A549 (cell line): ENCODE measurements around the gene POLR2B. TPM values are rescaled to one million over a fixed set of nuclear protein-coding genes. Genes with fewer than 3 reads are reported as not detected.

Experiments used
- ATAC-seq, 2 experiments: fragments of 200-7000 bp in 1 of 2; fragments of >200 bp in 1 of 2; cut with Nextera tagmentation in 1 of 2; cut with Tn5 transposase in 1 of 2; 3 replicates each; pipeline versions ENCODE4 v1.8.0 to v1.9.1; 2018 to 2020; ENCODE audit warnings: mild to moderate bottlenecking in 1 of 2, moderate library complexity in 1 of 2
- CTCF ChIA-PET: fragments of 300-600 bp; sonication (Branson Sonifier 250); formaldehyde crosslinking; extraction: SDS; loops from one replicate; lab custom pipeline; 2021; ENCODE audit warnings: antibody characterized with exemption, inconsistent platforms; lab: Yijun Ruan, JAX
- POLR2A ChIA-PET: fragments of 350-600 bp; formaldehyde crosslinking; extraction: SDS; loops from one replicate; lab custom pipeline; 2021; ENCODE audit warnings: antibody characterized with exemption, inconsistent platforms; lab: Yijun Ruan, JAX
- DNase-seq, 2 experiments: peaks; one replicate each; pipeline versions ENCODE4 v3.0.0 to v3.0.0-alpha.2; 2011 to 2016; ENCODE audit warnings: low read depth in 1 of 2, low spot score in 1 of 2
- FAIRE-seq: peaks from 2 replicates; lab custom pipeline; 2011; peaks lifted over from hg19 to GRCh38; lab: Jason Lieb, UNC
- H3K27ac ChIP-seq, 2 experiments: fragments of >200 bp; sonication (Bioruptor Twin); formaldehyde crosslinking; 3 replicates each; pipeline ENCODE4 v1.5.1; 2016 to 2017
- H3K4me1 ChIP-seq: fragments of >200 bp; sonication (Bioruptor Twin); formaldehyde crosslinking; 3 replicates; pipeline ENCODE4 v1.6.1; 2016
- H3K4me2 ChIP-seq: fragments of >200 bp; sonication (Bioruptor Twin); formaldehyde crosslinking; 3 replicates; pipeline ENCODE4 v1.6.1; 2016
- H3K4me3 ChIP-seq: fragments of >200 bp; sonication (Bioruptor Twin); formaldehyde crosslinking; 3 replicates; pipeline ENCODE4 v1.5.1; 2016
- H3K9me3 ChIP-seq: fragments of >200 bp; sonication (Bioruptor Twin); formaldehyde crosslinking; 3 replicates; pipeline ENCODE4 v1.6.1; 2016
- EP300 ChIP-seq, 2 experiments: fragments of >200 bp; sonication (Bioruptor Twin); formaldehyde crosslinking; IDR thresholded peaks; 2 replicates in 1 of 2; 3 replicates in 1 of 2; pipeline ENCODE4 v1.6.1; 2016 to 2017
- FOSL2 ChIP-seq, 2 experiments: fragments of 450-650 bp in 1 of 2; fragments of >200 bp in 1 of 2; sonication (Bioruptor Twin) in 1 of 2; formaldehyde crosslinking; IDR thresholded peaks; 2 replicates each; pipeline versions ENCODE4 v1.5.0 to v1.6.1; 2016 to 2020; ENCODE audit warnings: mild to moderate bottlenecking in 1 of 2, moderate library complexity in 1 of 2
- GATA3 ChIP-seq: IDR thresholded peaks from 2 replicates; pipeline ENCODE4 v1.6.1; 2012; ENCODE audit warnings: borderline replicate concordance
- HOXA7 ChIP-seq: fragments of 250-450 bp; sonication (Bioruptor Pico); IDR thresholded peaks from 2 replicates; pipeline ENCODE4 v1.5.0; 2020; ENCODE audit warnings: mild to moderate bottlenecking, moderate library complexity
- HOXB13 ChIP-seq: fragments of 250-450 bp; sonication (Bioruptor Pico); IDR thresholded peaks from 2 replicates; pipeline ENCODE4 v1.5.0; 2020; ENCODE audit warnings: low read depth, mild to moderate bottlenecking, moderate library complexity
- HOXB5 ChIP-seq: fragments of 250-450 bp; sonication (Bioruptor Pico); IDR thresholded peaks from 2 replicates; pipeline ENCODE4 v1.5.0; 2020; ENCODE audit warnings: mild to moderate bottlenecking, moderate library complexity
- JUNB ChIP-seq: fragments of >200 bp; sonication (Bioruptor Twin); formaldehyde crosslinking; IDR thresholded peaks from 2 replicates; pipeline ENCODE4 v1.6.1; 2016
- KDM1A ChIP-seq: fragments of 200-600 bp; sonication (generic); IDR thresholded peaks from 2 replicates; pipeline ENCODE4 v1.6.1; 2016; ENCODE audit warnings: low read depth, mild to moderate bottlenecking
- MAFK ChIP-seq: fragments of 450-650 bp; IDR thresholded peaks from 2 replicates; pipeline ENCODE4 v1.6.1; 2014; ENCODE audit not compliant: partially characterized antibody
- MAX ChIP-seq: IDR thresholded peaks from 2 replicates; pipeline ENCODE4 v1.6.1; 2012
- NFE2L2 ChIP-seq: fragments of 150-350 bp; conservative IDR thresholded peaks from 2 replicates; pipeline ENCODE4 v1.6.1; 2014; ENCODE audit warnings: low read length
- PBX3 ChIP-seq: IDR thresholded peaks from 2 replicates; pipeline ENCODE4 v1.6.1; 2012
- POLR2AphosphoS2 ChIP-seq: conservative IDR thresholded peaks from 2 replicates; pipeline ENCODE4 v1.6.1; 2012; ENCODE audit warnings: low read length, improper control_type of control experiment, inconsistent platforms
- RCOR1 ChIP-seq: fragments of 150-350 bp; IDR thresholded peaks from 2 replicates; pipeline ENCODE4 v1.6.1; 2014; ENCODE audit warnings: antibody characterized with exemption, low read length, low read depth
- RFX5 ChIP-seq: fragments of 450-650 bp; IDR thresholded peaks from 2 replicates; pipeline ENCODE4 v1.7.1; 2014; ENCODE audit warnings: antibody characterized with exemption, mild to moderate bottlenecking, moderate library complexity
- USF2 ChIP-seq: fragments of 450-650 bp; IDR thresholded peaks from 2 replicates; pipeline ENCODE4 v1.6.1; 2014; ENCODE audit warnings: antibody characterized with exemption
- ZNF302 ChIP-seq: fragments of 250-450 bp; sonication (Bioruptor Pico); IDR thresholded peaks from 2 replicates; pipeline ENCODE4 v1.9.0; 2021; ENCODE audit warnings: inconsistent platforms, mild to moderate bottlenecking, moderate library complexity
- WGBS: methylation state at CpG from one replicate; pipeline ENCODE4 v1.1.6; 2017; ENCODE audit errors: missing lambda C conversion rate; 5-methylcytosine and 5-hydroxymethylcytosine counted together
- polyA plus RNA-seq, 4 experiments: library from polyadenylated mRNA; depleted of rRNA in 3 of 4; stranded (reverse); fragments of >200 nt; fragmentation: RNase III in 1 of 4; extraction: RNeasy Plus Mini Kit Qiagen cat#74134 plus additional on column Dnase treatment in 1 of 4; gene quantifications; 2 replicates in 3 of 4; 3 replicates in 1 of 4; pipeline ENCODE4 v1.2.3, GENCODE V29; 2011 to 2017
- small RNA-seq, 6 experiments: library from RNA; depleted of rRNA; stranded (forward); fragments of <200 nt; gene quantifications; one replicate each; pipeline ENCODE3, GENCODE V24; 2012
- TF ChIP-seq, protein P1 (sequence below): fragments of >200 bp; sonication (Bioruptor Twin); formaldehyde crosslinking; IDR thresholded peaks from 3 replicates; pipeline ENCODE4 v1.6.1; 2016

POLR2B gene
- polyA plus RNA-seq, 2 of the 4 experiments (the other 2 are of a cell fraction), result 82.2 to 138 TPM

DNA sequence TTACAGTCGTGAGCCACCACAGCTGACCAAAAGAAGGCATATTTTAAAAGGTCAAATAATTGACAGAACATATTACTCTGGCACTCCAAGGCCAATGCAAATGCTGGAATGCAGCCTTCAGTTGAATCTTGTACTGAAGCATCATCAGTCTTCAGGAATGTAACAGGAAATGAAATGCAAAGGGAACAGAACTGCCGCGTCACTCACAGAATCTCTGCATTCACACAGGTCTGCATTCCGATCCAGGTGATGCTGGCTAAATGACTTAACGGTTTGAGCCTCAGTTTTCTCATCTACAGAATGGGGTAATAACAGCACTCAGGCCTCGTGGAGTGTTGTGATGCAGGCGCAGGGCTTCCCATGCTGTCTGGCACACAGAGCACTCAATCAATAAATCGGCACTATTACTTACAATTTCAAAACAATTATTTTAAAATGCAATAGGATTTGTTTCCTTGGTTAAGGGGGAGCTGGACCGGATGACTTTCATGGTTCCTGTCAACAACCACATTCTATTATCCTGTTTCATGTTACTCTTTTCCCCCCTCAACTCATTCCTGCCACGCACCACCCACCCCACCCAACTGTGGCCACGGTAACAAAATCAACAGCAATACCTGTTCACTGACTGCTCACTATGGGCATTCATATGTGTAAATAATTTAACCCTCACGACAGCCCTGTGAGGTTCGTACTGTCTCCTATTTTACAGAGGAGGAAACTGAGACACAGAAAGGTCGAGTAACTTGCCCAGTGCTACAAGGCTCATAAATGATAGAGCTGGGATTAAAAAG, 99.1 kb downstream of the POLR2B start:
- no peak for FAIRE-seq
- ChIA-PET CTCF (interaction anchor here (1.2 to 1.4 kb wide), 2 partner anchors 12 to 20 kb away, joined by 4 to 8 read pairs; no protein-coding TSS in a partner anchor), POLR2A (interaction anchor here (0.6 to 1.3 kb wide), 2 partner anchors 12 to 38 kb away, joined by 4 to 6 read pairs; no protein-coding TSS in a partner anchor)
- peak overlapping the region; percentile 23; the same call in 1 of the 3 replicates for H3K4me3 ChIP-seq
- TF ChIP-seq HOXB13 (CRISPR knock-in tag) (no peak), ZNF302 (CRISPR knock-in tag) (no peak), MAFK (peak; percentile 84), GATA3 (peak; percentile 54; the same call in 1 of the 2 replicates), NFE2L2 (peak; percentile 66), MAX (peak; percentile 28; the same call in 1 of the 2 replicates), FOSL2 (IDR thresholded peaks at IDR 0.05) (no peak), FOSL2 (CRISPR knock-in tag; IDR thresholded peaks at IDR 0.05) (peak; percentile 55; the same call in 1 of the 2 replicates), POLR2AphosphoS2 (no peak), RFX5 (no peak), EP300 (IDR thresholded peaks at IDR 0.05) (peak in 1 of 2 experiments; percentile 40; a peak in 1 of 5 replicates), PBX3 (no peak), RCOR1 (0 out of 2 replicates have a peak, but pooled peaks have one; percentile 49), KDM1A (peak; percentile 81; the same call in 1 of the 2 replicates)
- TF ChIP-seq, all 56 proteins: peak for 8
- WGBS, result 35% methylated on average over 14 of the region's 14 CpGs
- DNase-seq (peak in 1 of 2 experiments; percentile 86), ATAC-seq (peak; percentile 33 to 48; a peak in 3 of 6 replicates)
- peak overlapping the region; percentile 83 to 92 for H3K27ac ChIP-seq
- H3K9me3 ChIP-seq, result no peaks in the 10 kb centered on the region
- peaks cover 90% of the 10 kb centered on the region for H3K4me1 ChIP-seq
- H3K4me2 ChIP-seq, result peak overlapping the region; percentile 81

DNA sequence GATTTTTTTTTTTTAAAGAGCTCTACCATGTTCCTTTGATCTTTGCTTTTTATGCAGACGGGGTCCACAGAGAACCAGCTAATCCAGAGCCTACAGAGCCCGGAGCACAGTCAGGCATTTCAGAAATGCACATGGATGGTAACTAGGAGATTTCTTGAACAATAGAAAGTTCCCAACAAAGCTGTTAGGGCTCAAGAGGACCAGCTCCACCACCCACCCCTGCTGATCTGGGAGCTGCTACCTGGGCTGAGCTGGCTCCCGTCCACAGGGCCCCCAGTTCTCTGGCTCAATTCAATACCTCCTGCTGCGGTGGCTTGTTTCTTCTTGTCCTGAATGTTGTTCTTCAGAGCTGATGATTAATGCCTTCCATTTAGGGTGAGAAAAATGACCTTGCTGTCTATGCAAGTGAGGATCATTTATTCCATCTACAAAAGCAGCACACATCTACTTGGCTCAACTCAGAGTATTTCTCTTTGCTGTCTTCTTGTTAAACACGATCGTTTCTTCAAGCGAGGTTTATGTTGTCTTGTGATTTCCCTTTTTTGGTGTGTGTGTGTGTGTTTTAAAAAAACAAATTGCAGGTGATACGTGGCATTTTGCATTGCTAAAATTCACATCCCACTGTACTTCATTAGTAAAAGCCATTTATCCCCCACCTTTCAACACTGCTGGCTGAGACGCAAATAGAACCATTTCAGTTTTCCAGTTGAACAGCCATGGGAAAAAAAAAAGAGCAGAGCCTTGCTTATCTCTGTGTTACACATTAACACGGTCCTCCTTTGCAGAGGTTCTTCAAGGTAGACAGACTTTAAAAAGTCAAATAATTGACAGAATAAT, 100.2 kb downstream of the POLR2B start:
- FAIRE-seq, result no peak
- TF ChIP-seq USF2 (no peak), HOXA7 (0 out of 2 replicates have a peak, but pooled peaks have one; percentile 29), HOXB5 (CRISPR knock-in tag) (peak; percentile 18; the same call in 1 of the 2 replicates), JUNB (no peak)
- TF ChIP-seq, protein P1, sequence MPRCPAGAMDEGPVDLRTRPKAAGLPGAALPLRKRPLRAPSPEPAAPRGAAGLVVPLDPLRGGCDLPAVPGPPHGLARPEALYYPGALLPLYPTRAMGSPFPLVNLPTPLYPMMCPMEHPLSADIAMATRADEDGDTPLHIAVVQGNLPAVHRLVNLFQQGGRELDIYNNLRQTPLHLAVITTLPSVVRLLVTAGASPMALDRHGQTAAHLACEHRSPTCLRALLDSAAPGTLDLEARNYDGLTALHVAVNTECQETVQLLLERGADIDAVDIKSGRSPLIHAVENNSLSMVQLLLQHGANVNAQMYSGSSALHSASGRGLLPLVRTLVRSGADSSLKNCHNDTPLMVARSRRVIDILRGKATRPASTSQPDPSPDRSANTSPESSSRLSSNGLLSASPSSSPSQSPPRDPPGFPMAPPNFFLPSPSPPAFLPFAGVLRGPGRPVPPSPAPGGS, result no peak
- ChIA-PET POLR2A (interaction anchor here (0.6 to 1.3 kb wide), 4 partner anchors 10 to 176 kb away, joined by 3 to 9 read pairs (median 4); no protein-coding TSS in a partner anchor), CTCF (interaction anchor here (1.4 kb wide), 1 partner anchor 14 kb away, joined by 8 read pairs; no protein-coding TSS in a partner anchor)
- no peaks in the 10 kb centered on the region for H3K9me3 ChIP-seq
- ATAC-seq, result peak; percentile 41 to 49
- peak overlapping the region; percentile 23; the same call in 1 of the 3 replicates for H3K4me3 ChIP-seq
- peak overlapping the region; percentile 81 for H3K4me2 ChIP-seq
- H3K4me1 ChIP-seq, result peaks cover 98% of the 10 kb centered on the region
- DNase-seq, result peak in 1 of 2 experiments; percentile 55
- whole genome bisulfite sequencing, result 3% methylated on average over 10 of the region's 10 CpGs
- H3K27ac ChIP-seq, result peak overlapping the region; percentile 83 to 92

Small RNA genes within 50 kb of the gene (small RNA-seq; reads per million reads assigned to genes)
- 0 reads per million in 6 experiments for gene RNU6-998P

Other genes with a start within 250 kb of the POLR2B start
- not detected in 2 replicates for gene SPINK2, start 157.2 kb upstream of the POLR2B start, polyA plus RNA-seq (2011; rRNA removed)
- not detected in 3 replicates for gene SPINK2, start 157.2 kb upstream of the POLR2B start, polyA plus RNA-seq (2017; fragmentation: RNase III; extraction: RNeasy Plus Mini Kit Qiagen cat#74134 plus additional on column Dnase treatment)
- 18.4 and 18.6 TPM in 2 replicates for gene REST, start 71.0 kb upstream of the POLR2B start, polyA plus RNA-seq (2011; rRNA removed)
- 7.4 to 8.8 TPM (median 8.2 TPM) in 3 replicates for gene REST, start 71.0 kb upstream of the POLR2B start, polyA plus RNA-seq (2017; fragmentation: RNase III; extraction: RNeasy Plus Mini Kit Qiagen cat#74134 plus additional on column Dnase treatment)
- gene NOA1, start 1.3 kb upstream of the POLR2B start, polyA plus RNA-seq (2011; rRNA removed), result 13.8 and 15.0 TPM in 2 replicates
- 11.3 to 12.7 TPM (median 12.4 TPM) in 3 replicates for gene NOA1, start 1.3 kb upstream of the POLR2B start, polyA plus RNA-seq (2017; fragmentation: RNase III; extraction: RNeasy Plus Mini Kit Qiagen cat#74134 plus additional on column Dnase treatment)
- gene IGFBP7, start 131.5 kb downstream of the POLR2B start, polyA plus RNA-seq (2011; rRNA removed), result 120 and 133 TPM in 2 replicates
- gene IGFBP7, start 131.5 kb downstream of the POLR2B start, polyA plus RNA-seq (2017; fragmentation: RNase III; extraction: RNeasy Plus Mini Kit Qiagen cat#74134 plus additional on column Dnase treatment), result 177 to 255 TPM (median 227 TPM) in 3 replicates